Posterior vena cava (tissue), 2 donors: ENCODE measurements around the gene TRMO. TPM values are rescaled to one million over a fixed set of nuclear protein-coding genes. Genes with fewer than 3 reads are reported as not detected.
A peak's percentile ranks its signal among the peaks of the same experiment; 100 is the strongest.
"Not testable (repeated sequence)": the region's sequence is repeated elsewhere in the genome, so short reads cannot be mapped to it uniquely, and the experiment has no call there.

Source experiments
- DNase-seq: peaks from one replicate; pipeline ENCODE4 v3.0.0-alpha.2; 2020; ENCODE audit warnings: low spot score
- intact Hi-C, 2 donors: fragments of 100-400 bp; cut with DNase I; formaldehyde crosslinking; loops; one replicate each; pipeline versions ENCODE4 v1.14.1 to v1.14.2; 2022 to 2023
- long read RNA-seq, 2 donors: library from polyadenylated mRNA; unstranded; transcript quantifications; one replicate each; pipeline ENCODE4 v2.0.0, GENCODE V29; 2020 to 2021
- total RNA-seq, 2 donors: library from RNA; stranded (reverse); fragmentation: NEBNext Ultra II Directional; extraction: Animal tissue kit (Norgen Biotek cat#: 25700); gene quantifications; one replicate each; pipeline ENCODE4 v1.2.1, GENCODE V29; 2021
- donor health status: DM: yes; HTN: yes; CAD: no.
- donor health status: DM: yes; HTN: yes; CAD: no.

Gene TRMO
- total RNA-seq = 1 to 10 TPM; 7.0 to 8.7 TPM
- long read RNA-seq, donor 1, partial matches to known transcripts = 0 of 2 reads
- long read RNA-seq, donor 1, other reads (novel, unspliced or antisense) = 1 of 2 reads
- long read RNA-seq, donor 2, transcript TRMO-203 (5 exons, 1,647 nt) = major isoform, 5 of 12 reads
- long read RNA-seq, donor 2, partial matches to known transcripts = 0 of 12 reads
- long read RNA-seq, donor 2, other reads (novel, unspliced or antisense) = 7 of 12 reads

GRCh38 chr9:97921959-97922724 lies at the start of gene TRMO:
TRMO (minus strand) TSS chr9:97922500; CDS start chr9:97922493, 7 bp downstream.
- intact Hi-C loops = loop anchor here (5.0 to 10.0 kb wide), 3 partner anchors 60 to 333 kb away; partner anchors contain the start of genes ANP32B (in 1 of the 2) and TBC1D2 (in 1 of the 2)
- DNase-seq = peak; percentile 99

GRCh38 chr9:97970165-97970564 lies 47.9 kb upstream of the TRMO start:
- intact Hi-C loops = no loop called here

GRCh38 chr9:97969014-97969413 lies 46.7 kb upstream of the TRMO start:
- DNase-seq = no peak
- intact Hi-C loops = no loop called here

More at GRCh38 chr9:97970165-97970564, 47.9 kb upstream of the TRMO start:
- no peak for DNase-seq

GRCh38 chr9:97966493-97966892 lies 44.2 kb upstream of the TRMO start:
- no peak for DNase-seq
- intact Hi-C loops = no loop called here

- DNase-seq = no peak
- intact Hi-C loops = no loop called here
Measured at GRCh38 chr9:97964901-97965300, 42.6 kb upstream of the TRMO start.

GRCh38 chr9:97963232-97963631 lies 40.9 kb upstream of the TRMO start:
- no peak for DNase-seq
- intact Hi-C loops = no loop called here

GRCh38 chr9:97962575-97962974 lies 40.3 kb upstream of the TRMO start:
- intact Hi-C loops = no loop called here
- no peak for DNase-seq

GRCh38 chr9:97962136-97962535 lies 39.8 kb upstream of the TRMO start:
- DNase-seq = no peak
- intact Hi-C loops = no loop called here

- intact Hi-C loops = no loop called here
Measured at GRCh38 chr9:97961361-97961760, 39.1 kb upstream of the TRMO start.

GRCh38 chr9:97960678-97961328 lies 38.5 kb upstream of the TRMO start:
- intact Hi-C loops, DNase-seq: not testable (repeated sequence)

More at GRCh38 chr9:97961361-97961760, 39.1 kb upstream of the TRMO start:
- DNase-seq = no peak

- intact Hi-C loops = loop anchor here in 1 of 2 donors (5.0 kb wide), 1 partner anchor 398 kb away; no protein-coding TSS in a partner anchor
- no peak for DNase-seq
Measured at GRCh38 chr9:97959585-97959984, 37.3 kb upstream of the TRMO start.

- intact Hi-C loops = loop anchor here in 1 of 2 donors (5.0 kb wide), 1 partner anchor 398 kb away; no protein-coding TSS in a partner anchor
- no peak for DNase-seq
Measured at GRCh38 chr9:97958812-97959511, 36.7 kb upstream of the TRMO start.

GRCh38 chr9:97956331-97956730 lies 34.0 kb upstream of the TRMO start:
- intact Hi-C loops = loop anchor here in 1 of 2 donors (5.0 kb wide), 1 partner anchor 401 kb away; no protein-coding TSS in a partner anchor

GRCh38 chr9:97954550-97954989 lies 32.3 kb upstream of the TRMO start:
- intact Hi-C loops = no loop called here
- DNase-seq = no peak

More at GRCh38 chr9:97956331-97956730, 34.0 kb upstream of the TRMO start:
- no peak for DNase-seq

GRCh38 chr9:97950873-97951272 lies 28.6 kb upstream of the TRMO start:
- DNase-seq, intact Hi-C loops: not testable (repeated sequence)

GRCh38 chr9:97947094-97947493 lies 24.8 kb upstream of the TRMO start:
- DNase-seq, intact Hi-C loops: not testable (repeated sequence)

- intact Hi-C loops, DNase-seq: not testable (repeated sequence)
Measured at GRCh38 chr9:97945470-97945869, 23.2 kb upstream of the TRMO start.

- DNase-seq = no peak
- intact Hi-C loops = no loop called here
Measured at GRCh38 chr9:97944612-97945011, 22.3 kb upstream of the TRMO start.

GRCh38 chr9:97943308-97943855 lies 21.1 kb upstream of the TRMO start:
- DNase-seq = no peak
- intact Hi-C loops = no loop called here
